HCT116 (cell line): Measurements from ENCODE around the gene ADK. TPM values are rescaled to one million over a fixed set of nuclear protein-coding genes. Genes with fewer than 3 reads are reported as not detected.

Experiments used
- ATAC-seq: fragments of 200-7000 bp; cut with Tn5 transposase; 2 replicates; pipeline ENCODE4 v1.9.1; 2020; ENCODE audit warnings: mild to moderate bottlenecking, moderate library complexity
- BruUV-seq: library from RNA; stranded (reverse); fragments of 400-500 nt; replicated peaks from 2 replicates; lab custom pipeline; 2021; lab: Mats Ljungman, UMichigan
- CTCF ChIA-PET: fragments of 300-600 bp; sonication (Branson Sonifier 250); formaldehyde crosslinking; loops from one replicate; lab custom pipeline; 2021; ENCODE audit warnings: antibody characterized with exemption; lab: Charles Lee
- POLR2A ChIA-PET: fragments of 300-600, 350-600 bp; sonication (Branson Sonifier 250); formaldehyde crosslinking; loops from one replicate; lab custom pipeline; 2021; ENCODE audit warnings: antibody characterized with exemption; lab: Charles Lee
- RAD21 ChIA-PET, 2 experiments: fragments of 300-600 bp; sonication (Branson Sonifier 250); formaldehyde crosslinking; loops; one replicate each; lab custom pipeline; 2023; ENCODE audit warnings: low total read pairs in 2 of 2; ENCODE audit not compliant: uncharacterized antibody in 2 of 2, unreplicated experiment in 2 of 2, low non-redundant PET in 1 of 2; lab: Charles Lee
- DNase-seq: peaks from one replicate; pipeline ENCODE4 v3.0.0-alpha.2; 2010; ENCODE audit warnings: low read depth, low spot score
- H2AFZ ChIP-seq: fragments of 200-600 bp; shearing (Covaris generic), sonication (generic); 2 replicates; pipeline ENCODE4 v1.6.1; 2017; ENCODE audit warnings: low read depth, mixed run types, mixed read lengths, antibody characterized with exemption, low read length; ENCODE audit not compliant: poor library complexity, severe bottlenecking
- H3K27ac ChIP-seq: 2 replicates; pipeline ENCODE4 v1.5.1; 2012; ENCODE audit warnings: low read depth, low read length
- H3K27me3 ChIP-seq: fragments of 200-600 bp; sonication (generic); 2 replicates; pipeline ENCODE4 v1.6.1; 2016; ENCODE audit warnings: mixed run types, low read length, mixed read lengths; ENCODE audit not compliant: insufficient read depth
- H3K36me3 ChIP-seq, 2 experiments: fragments of 200-500 bp in 1 of 2; fragments of 200-600 bp in 1 of 2; sonication (Bioruptor generic) in 1 of 2; sonication (generic) in 1 of 2; 2 replicates each; pipeline versions ENCODE4 v1.5.1 to v1.6.1; 2014 to 2016; ENCODE audit warnings: low read length in 2 of 2, inconsistent platforms in 1 of 2, mixed read lengths in 1 of 2, mixed run types in 1 of 2; ENCODE audit not compliant: insufficient read depth in 2 of 2, control insufficient read depth in 1 of 2
- H3K4me1 ChIP-seq, 2 experiments: fragments of 200-600 bp in 1 of 2; sonication (generic) in 1 of 2; 2 replicates each; pipeline versions ENCODE4 v1.5.1 to v1.6.1; 2012 to 2017; ENCODE audit warnings: low read length in 2 of 2, inconsistent platforms in 1 of 2, mild to moderate bottlenecking in 1 of 2, mixed read lengths in 1 of 2, mixed run types in 1 of 2, moderate library complexity in 1 of 2; ENCODE audit not compliant: insufficient read depth in 2 of 2, control insufficient read depth in 1 of 2
- H3K4me2 ChIP-seq: fragments of 200-600 bp; sonication (generic); 2 replicates; pipeline ENCODE4 v1.6.1; 2017; ENCODE audit warnings: mixed run types, low read length, mixed read lengths
- H3K4me3 ChIP-seq, 2 experiments: fragments of 200-600 bp in 1 of 2; sonication (generic) in 1 of 2; replicated peaks in 1 of 2; 2 replicates each; pipeline ENCODE4 v1.5.1; 2011 to 2016; ENCODE audit warnings: low read length in 2 of 2, control low read depth in 1 of 2, low read depth in 1 of 2, mild to moderate bottlenecking in 1 of 2, mixed read lengths in 1 of 2, mixed run types in 1 of 2
- H3K79me2 ChIP-seq: fragments of 200-600 bp; sonication (generic); 2 replicates; pipeline ENCODE4 v1.6.1; 2017; ENCODE audit warnings: mild to moderate bottlenecking, mixed run types, low read length, moderate library complexity, mixed read lengths; ENCODE audit not compliant: insufficient read depth
- H3K9ac ChIP-seq: fragments of 200-600 bp; sonication (generic); 2 replicates; pipeline ENCODE4 v1.6.1; 2016; ENCODE audit warnings: low read length, mixed read lengths
- H3K9me2 ChIP-seq: fragments of 200-600 bp; sonication (generic), shearing (Covaris generic); 2 replicates; pipeline ENCODE4 v1.6.1; 2017; ENCODE audit warnings: mixed run types, mild to moderate bottlenecking, moderate library complexity; ENCODE audit not compliant: insufficient read depth
- H3K9me3 ChIP-seq, 2 experiments: fragments of 200-500 bp in 1 of 2; fragments of 200-600 bp in 1 of 2; sonication (Bioruptor generic) in 1 of 2; sonication (generic) in 1 of 2; 2 replicates each; pipeline ENCODE4 v1.6.1; 2014 to 2017; ENCODE audit warnings: low read length in 2 of 2, mixed read lengths in 2 of 2, inconsistent platforms in 1 of 2, low read depth in 1 of 2, mild to moderate bottlenecking in 1 of 2, mixed run types in 1 of 2, moderate library complexity in 1 of 2; ENCODE audit not compliant: control insufficient read depth in 1 of 2, insufficient read depth in 1 of 2
- H4K20me1 ChIP-seq: fragments of 200-600 bp; sonication (generic), shearing (Covaris generic); 2 replicates; pipeline ENCODE4 v1.6.1; 2017; ENCODE audit warnings: mixed run types, mild to moderate bottlenecking, moderate library complexity; ENCODE audit not compliant: insufficient read depth
- CEBPB ChIP-seq: IDR thresholded peaks from 2 replicates; pipeline ENCODE4 v1.6.1; 2012; ENCODE audit warnings: low read depth
- CTCF ChIP-seq, 3 experiments: fragments of 200-600 bp in 1 of 3; sonication (generic) in 1 of 3; IDR thresholded peaks in 2 of 3; conservative IDR thresholded peaks in 1 of 3; 2 replicates each; pipeline ENCODE4 v1.5.1; 2012 to 2017; ENCODE audit warnings: low read depth in 2 of 3, low read length in 2 of 3, antibody characterized with exemption in 1 of 3, borderline replicate concordance in 1 of 3, control low read depth in 1 of 3, mild to moderate bottlenecking in 1 of 3, mixed read lengths in 1 of 3, mixed run types in 1 of 3, moderate library complexity in 1 of 3; ENCODE audit not compliant: insufficient read depth in 1 of 3
- EGR1 ChIP-seq: IDR thresholded peaks from 2 replicates; pipeline ENCODE4 v1.6.1; 2012; ENCODE audit warnings: low read depth
- ELF1 ChIP-seq: IDR thresholded peaks from 2 replicates; pipeline ENCODE4 v1.6.1; 2012; ENCODE audit warnings: low read depth, borderline replicate concordance
- EZH2 ChIP-seq: fragments of 200-600 bp; sonication (generic); IDR thresholded peaks from 2 replicates; pipeline ENCODE4 v1.6.1; 2017; ENCODE audit warnings: antibody characterized with exemption, mixed run types
- EZH2phosphoT487 ChIP-seq: fragments of 200-600 bp; IDR thresholded peaks from 2 replicates; pipeline ENCODE4 v1.6.1; 2018; ENCODE audit warnings: antibody characterized with exemption, borderline replicate concordance
- JUND ChIP-seq: IDR thresholded peaks from 2 replicates; pipeline ENCODE4 v1.6.1; 2012
- MAX ChIP-seq: IDR thresholded peaks from 2 replicates; pipeline ENCODE4 v1.6.1; 2012
- RAD21 ChIP-seq: IDR thresholded peaks from 2 replicates; pipeline ENCODE4 v1.6.1; 2012; ENCODE audit warnings: low read depth, mild to moderate bottlenecking
- REST ChIP-seq: IDR thresholded peaks from 2 replicates; pipeline ENCODE4 v1.6.1; 2012; ENCODE audit warnings: low read depth
- SIN3A ChIP-seq: IDR thresholded peaks from 2 replicates; pipeline ENCODE4 v1.6.1; 2012; ENCODE audit warnings: low read depth
- ZBTB33 ChIP-seq: IDR thresholded peaks from 2 replicates; pipeline ENCODE4 v1.6.1; 2011; ENCODE audit warnings: mild to moderate bottlenecking, low read length, moderate library complexity; ENCODE audit not compliant: insufficient replicate concordance; ENCODE audit errors: extremely low read depth
- ZFX ChIP-seq: fragments of 450-650 bp; IDR thresholded peaks from 2 replicates; pipeline ENCODE4 v1.6.1; 2017
- ZNF274 ChIP-seq: fragments of 200-500 bp; sonication (Bioruptor generic); IDR thresholded peaks from 2 replicates; pipeline ENCODE4 v1.6.1; 2014; ENCODE audit warnings: mild to moderate bottlenecking, low read depth, low read length, inconsistent platforms
- intact Hi-C: fragments of 100-400 bp; cut with micrococcal nuclease; formaldehyde crosslinking; loops from 2 replicates; pipeline ENCODE4 v1.10.0; 2022
- total RNA-seq: library from RNA; stranded (reverse); gene quantifications from one replicate; pipeline ENCODE4 v1.2.1, GENCODE V29; 2021; ENCODE audit not compliant: unreplicated experiment

ADK gene
- total RNA-seq, 1 experiment from 2014 or later, result 55.0 TPM

GRCh38 chr10:74674927-74675326, 523.9 kb downstream of the ADK start:
- no TSS peak for BruUV-seq
- Histone ChIP-seq H3K9me3 (no peaks in the 10 kb centered on the region), H3K4me1 (no peaks in the 10 kb centered on the region), H3K36me3 (no peaks in the 10 kb centered on the region), H3K9me2 (no peaks in the 10 kb centered on the region), H3K79me2 (no peaks in the 10 kb centered on the region), H3K4me3 (no peak overlapping the region), H4K20me1 (no peaks in the 10 kb centered on the region), H3K9ac (no peak overlapping the region), H3K4me2 (no peak overlapping the region), H2AFZ (no peak overlapping the region), H3K27ac (no peak overlapping the region), H3K27me3 (no peaks in the 10 kb centered on the region)
- intact Hi-C loops, result no loop called here
- no peak for DNase-seq
- ChIA-PET CTCF (no interaction called here), POLR2A (no interaction called here), RAD21 (no interaction called here)
- ATAC-seq, result no peak
- TF ChIP-seq ZNF274 (no peak), SIN3A (no peak), EZH2phosphoT487 (no peak)

GRCh38 chr10:74675484-74675883, 524.5 kb downstream of the ADK start:
- no TSS peak for BruUV-seq
- Histone ChIP-seq H3K4me3 (no peak overlapping the region), H3K79me2 (no peaks in the 10 kb centered on the region), H2AFZ (no peak overlapping the region), H3K9ac (no peak overlapping the region), H3K27ac (no peak overlapping the region), H3K4me2 (no peak overlapping the region), H3K9me2 (no peaks in the 10 kb centered on the region), H3K36me3 (no peaks in the 10 kb centered on the region), H4K20me1 (no peaks in the 10 kb centered on the region), H3K27me3 (no peaks in the 10 kb centered on the region), H3K4me1 (no peaks in the 10 kb centered on the region), H3K9me3 (no peaks in the 10 kb centered on the region)
- DNase-seq (no peak), ATAC-seq (no peak)
- ChIA-PET CTCF (no interaction called here), POLR2A (no interaction called here), RAD21 (no interaction called here)
- TF ChIP-seq CEBPB, result no peak
- no peak for TF ChIP-seq EGR1
- TF ChIP-seq ZFX, result no peak
- TF ChIP-seq ZBTB33, result no peak
- TF ChIP-seq RAD21, result no peak
- TF ChIP-seq EZH2phosphoT487, result no peak
- TF ChIP-seq CTCF (IDR thresholded peaks at IDR 0.05 in 2 of 3, conservative IDR thresholded peaks at IDR 0.05 in 1 of 3; ENCODE audit: borderline replicate concordance in 1 of 3, insufficient read depth in 1 of 3, low read depth in 2 of 3, low read length in 2 of 3), result no peak
- no peak for TF ChIP-seq JUND
- no peak for TF ChIP-seq ZNF274
- no peak for TF ChIP-seq MAX
- TF ChIP-seq REST, result no peak
- TF ChIP-seq ELF1, result no peak
- no peak for TF ChIP-seq EZH2
- intact Hi-C loops, result no loop called here
